ENCODE results near the gene GPATCH4.

DNA sequence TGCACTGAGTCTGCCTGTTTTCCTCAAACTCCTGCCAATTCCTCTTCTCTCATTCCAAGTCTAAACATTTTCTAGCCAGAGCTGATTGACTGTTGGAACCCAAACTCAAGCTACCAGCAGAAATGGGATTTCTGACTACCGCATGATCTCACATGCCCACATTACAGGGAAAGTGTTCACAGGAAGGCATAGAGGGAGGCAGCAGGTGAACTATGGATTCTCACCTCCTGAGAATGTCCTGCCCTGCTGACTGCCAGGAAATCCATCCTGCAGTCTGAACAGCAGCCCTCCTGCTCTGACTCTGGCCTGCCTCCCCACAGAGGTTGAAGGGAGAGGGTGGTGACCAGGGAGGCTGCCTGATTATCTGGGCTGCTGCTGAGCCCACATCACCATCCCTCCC lies 51.4 kb downstream of the GPATCH4 start:
- TF ChIP-seq, protein P1, sequence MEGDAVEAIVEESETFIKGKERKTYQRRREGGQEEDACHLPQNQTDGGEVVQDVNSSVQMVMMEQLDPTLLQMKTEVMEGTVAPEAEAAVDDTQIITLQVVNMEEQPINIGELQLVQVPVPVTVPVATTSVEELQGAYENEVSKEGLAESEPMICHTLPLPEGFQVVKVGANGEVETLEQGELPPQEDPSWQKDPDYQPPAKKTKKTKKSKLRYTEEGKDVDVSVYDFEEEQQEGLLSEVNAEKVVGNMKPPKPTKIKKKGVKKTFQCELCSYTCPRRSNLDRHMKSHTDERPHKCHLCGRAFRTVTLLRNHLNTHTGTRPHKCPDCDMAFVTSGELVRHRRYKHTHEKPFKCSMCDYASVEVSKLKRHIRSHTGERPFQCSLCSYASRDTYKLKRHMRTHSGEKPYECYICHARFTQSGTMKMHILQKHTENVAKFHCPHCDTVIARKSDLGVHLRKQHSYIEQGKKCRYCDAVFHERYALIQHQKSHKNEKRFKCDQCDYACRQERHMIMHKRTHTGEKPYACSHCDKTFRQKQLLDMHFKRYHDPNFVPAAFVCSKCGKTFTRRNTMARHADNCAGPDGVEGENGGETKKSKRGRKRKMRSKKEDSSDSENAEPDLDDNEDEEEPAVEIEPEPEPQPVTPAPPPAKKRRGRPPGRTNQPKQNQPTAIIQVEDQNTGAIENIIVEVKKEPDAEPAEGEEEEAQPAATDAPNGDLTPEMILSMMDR (conservative IDR thresholded peaks at IDR 0.05; ENCODE audit: low read length): no peak
- no peak for TF ChIP-seq EZH2phosphoT487 (IDR thresholded peaks at IDR 0.05; ENCODE audit: borderline replicate concordance, low read depth, low read length)
